ENCODE results near the gene KHSRP. TPM values are rescaled to one million over a fixed set of nuclear protein-coding genes. Genes with fewer than 3 reads are reported as not detected.

Gene KHSRP
- total and polyA plus RNA-seq, 2 of the 4 experiments (the other 2 are of a cell fraction): 31.9 to 93.7 TPM

DNA sequence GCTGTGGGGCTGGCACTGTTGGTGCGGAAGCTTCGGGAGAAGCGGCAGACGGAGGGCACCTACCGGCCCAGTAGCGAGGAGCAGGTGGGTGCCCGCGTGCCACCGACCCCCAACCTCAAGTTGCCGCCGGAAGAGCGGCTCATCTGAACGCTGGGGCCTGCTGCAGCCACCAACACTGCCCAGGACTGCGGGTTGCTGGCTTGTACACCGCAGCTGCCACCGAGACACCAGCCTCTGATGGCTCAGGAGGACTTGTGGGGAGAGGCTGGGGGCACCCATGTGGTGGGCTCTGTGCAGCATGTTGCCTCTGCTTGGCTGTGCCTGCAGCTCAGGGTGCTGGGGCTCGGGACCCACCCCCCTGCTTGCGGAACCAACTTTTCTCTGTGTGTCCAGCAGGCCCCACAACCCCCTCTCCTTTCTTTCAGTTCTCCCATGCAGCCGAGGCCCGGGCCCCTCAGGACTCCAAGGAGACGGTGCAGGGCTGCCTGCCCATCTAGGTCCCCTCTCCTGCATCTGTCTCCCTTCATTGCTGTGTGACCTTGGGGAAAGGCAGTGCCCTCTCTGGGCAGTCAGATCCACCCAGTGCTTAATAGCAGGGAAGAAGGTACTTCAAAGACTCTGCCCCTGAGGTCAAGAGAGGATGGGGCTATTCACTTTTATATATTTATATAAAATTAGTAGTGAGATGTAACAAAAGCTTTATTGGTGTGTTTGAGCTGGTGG is 42.1 kb upstream of the KHSRP start:
- intact Hi-C loops (cut with micrococcal nuclease): no loop called here

More for the DNA sequence above, 42.1 kb upstream of the KHSRP start:
- Histone ChIP-seq H3K4me1 (ENCODE audit: control insufficient read depth, insufficient read depth, low read length) (no peaks in the 10 kb centered on the region), H3K4me3 (ENCODE audit: insufficient read depth, low read depth, low read length) (no peak overlapping the region), H3K14ac (replicated peaks; ENCODE audit: low read depth, low read length) (no peak overlapping the region), H2BK20ac (ENCODE audit: low read depth, low read length) (no peak overlapping the region), H3K27ac (ENCODE audit: insufficient read depth, low read length) (no peak overlapping the region), H3K9me1 (ENCODE audit: insufficient read depth, low read length) (no peaks in the 10 kb centered on the region), H3K56ac (ENCODE audit: extremely low read depth, insufficient read depth, low read length) (no peak overlapping the region), H2BK120ac (ENCODE audit: low read depth, low read length) (no peak overlapping the region), H3K4me2 (ENCODE audit: low read depth, low read length) (no peak overlapping the region), H3K9me3 (ENCODE audit: control insufficient read depth, insufficient read depth, low read length) (no peaks in the 10 kb centered on the region), H2AK9ac (replicated peaks; ENCODE audit: low read depth, low read length, poor library complexity) (no peak overlapping the region), H3K27me3 (ENCODE audit: control insufficient read depth, insufficient read depth, low read length) (peaks cover 29% of the 10 kb centered on the region), H3K79me1 (ENCODE audit: low read depth in 1 of 2, low read length in 2 of 2) (no peaks in the 10 kb centered on the region), H2AK5ac (ENCODE audit: low read depth, low read length) (no peak overlapping the region), H3K36me3 (ENCODE audit: control insufficient read depth, insufficient read depth, low read length) (no peaks in the 10 kb centered on the region), H3K9ac (ENCODE audit: low read depth, low read length) (no peak overlapping the region), H3K23ac (ENCODE audit: low read depth, low read length) (no peak overlapping the region), H4K20me1 (ENCODE audit: insufficient read depth, low read length) (no peaks in the 10 kb centered on the region), H4K8ac (ENCODE audit: low read depth in 2 of 2, low read length in 2 of 2) (no peak overlapping the region), H2BK5ac (ENCODE audit: low read depth, low read length, poor library complexity, severe bottlenecking) (no peak overlapping the region), H4K91ac (ENCODE audit: insufficient read depth, low read depth, low read length) (no peak overlapping the region), H2AFZ (replicated peaks; ENCODE audit: low read length, poor library complexity) (no peak overlapping the region), H2BK15ac (ENCODE audit: low read depth, low read length) (no peak overlapping the region), H3K4ac (ENCODE audit: low read depth, low read length) (no peak overlapping the region), H3K18ac (ENCODE audit: low read depth, low read length) (no peak overlapping the region), H4K5ac (ENCODE audit: low read depth, low read length) (no peak overlapping the region)
- no TSS peak for BruUV-seq (replicated peaks)
- dilution Hi-C loops (cut with HindIII; ENCODE audit: low sequenced_read_pairs, unreplicated experiment): no loop called here
- POLR2A ChIA-PET (ENCODE audit: unreplicated experiment): no interaction called here
- no peak for TF ChIP-seq SMC3 (IDR thresholded peaks at IDR 0.05; ENCODE audit: low read depth, low read length)
- TF ChIP-seq CHD1 (IDR thresholded peaks at IDR 0.05; ENCODE audit: low read depth, low read length): no peak
- TF ChIP-seq, protein P1, sequence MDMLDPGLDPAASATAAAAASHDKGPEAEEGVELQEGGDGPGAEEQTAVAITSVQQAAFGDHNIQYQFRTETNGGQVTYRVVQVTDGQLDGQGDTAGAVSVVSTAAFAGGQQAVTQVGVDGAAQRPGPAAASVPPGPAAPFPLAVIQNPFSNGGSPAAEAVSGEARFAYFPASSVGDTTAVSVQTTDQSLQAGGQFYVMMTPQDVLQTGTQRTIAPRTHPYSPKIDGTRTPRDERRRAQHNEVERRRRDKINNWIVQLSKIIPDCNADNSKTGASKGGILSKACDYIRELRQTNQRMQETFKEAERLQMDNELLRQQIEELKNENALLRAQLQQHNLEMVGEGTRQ (IDR thresholded peaks at IDR 0.05; ENCODE audit: low read depth, low read length): no peak
- TF ChIP-seq, protein P2, sequence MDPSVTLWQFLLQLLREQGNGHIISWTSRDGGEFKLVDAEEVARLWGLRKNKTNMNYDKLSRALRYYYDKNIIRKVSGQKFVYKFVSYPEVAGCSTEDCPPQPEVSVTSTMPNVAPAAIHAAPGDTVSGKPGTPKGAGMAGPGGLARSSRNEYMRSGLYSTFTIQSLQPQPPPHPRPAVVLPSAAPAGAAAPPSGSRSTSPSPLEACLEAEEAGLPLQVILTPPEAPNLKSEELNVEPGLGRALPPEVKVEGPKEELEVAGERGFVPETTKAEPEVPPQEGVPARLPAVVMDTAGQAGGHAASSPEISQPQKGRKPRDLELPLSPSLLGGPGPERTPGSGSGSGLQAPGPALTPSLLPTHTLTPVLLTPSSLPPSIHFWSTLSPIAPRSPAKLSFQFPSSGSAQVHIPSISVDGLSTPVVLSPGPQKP (IDR thresholded peaks at IDR 0.05; ENCODE audit: borderline replicate concordance, low read depth, low read length): no peak
- TF ChIP-seq MAZ (IDR thresholded peaks at IDR 0.05; ENCODE audit: borderline replicate concordance, low read depth, low read length): no peak
- TF ChIP-seq POLR2A (IDR thresholded peaks at IDR 0.05; ENCODE audit: low read depth, low read length): no peak
- no peak for TF ChIP-seq RFX5 (IDR thresholded peaks at IDR 0.05; ENCODE audit: low read depth, low read length)
- no peak for TF ChIP-seq NFE2L2 (IDR thresholded peaks at IDR 0.05; ENCODE audit: low read depth, low read length)
- no peak for TF ChIP-seq FOS (IDR thresholded peaks at IDR 0.05; ENCODE audit: low read depth, low read length)
- TF ChIP-seq MAFK (IDR thresholded peaks at IDR 0.05; ENCODE audit: low read depth, low read length): no peak
- TF ChIP-seq MXI1 (IDR thresholded peaks at IDR 0.05; ENCODE audit: borderline replicate concordance, low read depth, low read length): no peak
- TF ChIP-seq RCOR1 (IDR thresholded peaks at IDR 0.05; ENCODE audit: insufficient replicate concordance, low read length): no peak
- no peak for TF ChIP-seq CEBPB (IDR thresholded peaks at IDR 0.05; ENCODE audit: low read depth, low read length)
- no peak for TF ChIP-seq BHLHE40 (IDR thresholded peaks at IDR 0.05; ENCODE audit: low read depth, low read length)
- TF ChIP-seq, protein P3, sequence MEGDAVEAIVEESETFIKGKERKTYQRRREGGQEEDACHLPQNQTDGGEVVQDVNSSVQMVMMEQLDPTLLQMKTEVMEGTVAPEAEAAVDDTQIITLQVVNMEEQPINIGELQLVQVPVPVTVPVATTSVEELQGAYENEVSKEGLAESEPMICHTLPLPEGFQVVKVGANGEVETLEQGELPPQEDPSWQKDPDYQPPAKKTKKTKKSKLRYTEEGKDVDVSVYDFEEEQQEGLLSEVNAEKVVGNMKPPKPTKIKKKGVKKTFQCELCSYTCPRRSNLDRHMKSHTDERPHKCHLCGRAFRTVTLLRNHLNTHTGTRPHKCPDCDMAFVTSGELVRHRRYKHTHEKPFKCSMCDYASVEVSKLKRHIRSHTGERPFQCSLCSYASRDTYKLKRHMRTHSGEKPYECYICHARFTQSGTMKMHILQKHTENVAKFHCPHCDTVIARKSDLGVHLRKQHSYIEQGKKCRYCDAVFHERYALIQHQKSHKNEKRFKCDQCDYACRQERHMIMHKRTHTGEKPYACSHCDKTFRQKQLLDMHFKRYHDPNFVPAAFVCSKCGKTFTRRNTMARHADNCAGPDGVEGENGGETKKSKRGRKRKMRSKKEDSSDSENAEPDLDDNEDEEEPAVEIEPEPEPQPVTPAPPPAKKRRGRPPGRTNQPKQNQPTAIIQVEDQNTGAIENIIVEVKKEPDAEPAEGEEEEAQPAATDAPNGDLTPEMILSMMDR (conservative IDR thresholded peaks at IDR 0.05; ENCODE audit: low read depth, low read length): no peak
- TF ChIP-seq RAD21 (IDR thresholded peaks at IDR 0.05; ENCODE audit: low read length): no peak
- ATAC-seq (ENCODE audit: low read depth) (no peak), DNase-seq (no peak)
- in situ Hi-C loops (cut with MboI; ENCODE audit: low sequenced_read_pairs): no loop called here
- WGBS, 2 experiments (ENCODE audit: extremely low coverage in 2 of 2, insufficient read length in 1 of 2): 88% methylated on average over 10 of the region's 21 CpGs; no CpG with 5 or more reads in 1 of the 2 experiments
- CTCF ChIA-PET: no interaction called here

Data from IMR-90 (cell line).